HG02642 (cell line): Measurements from ENCODE around the gene DNMT3A.
A peak's percentile ranks its signal among the peaks of the same experiment; 100 is the strongest.

Experiments used
- ATAC-seq: cut with Tn5 transposase; IDR thresholded peaks from one replicate; pipeline ENCODE4 v1.9.1; 2021; ENCODE audit warnings: mild to moderate bottlenecking; ENCODE audit not compliant: unreplicated experiment, poor library complexity

DNMT3A gene

DNA sequence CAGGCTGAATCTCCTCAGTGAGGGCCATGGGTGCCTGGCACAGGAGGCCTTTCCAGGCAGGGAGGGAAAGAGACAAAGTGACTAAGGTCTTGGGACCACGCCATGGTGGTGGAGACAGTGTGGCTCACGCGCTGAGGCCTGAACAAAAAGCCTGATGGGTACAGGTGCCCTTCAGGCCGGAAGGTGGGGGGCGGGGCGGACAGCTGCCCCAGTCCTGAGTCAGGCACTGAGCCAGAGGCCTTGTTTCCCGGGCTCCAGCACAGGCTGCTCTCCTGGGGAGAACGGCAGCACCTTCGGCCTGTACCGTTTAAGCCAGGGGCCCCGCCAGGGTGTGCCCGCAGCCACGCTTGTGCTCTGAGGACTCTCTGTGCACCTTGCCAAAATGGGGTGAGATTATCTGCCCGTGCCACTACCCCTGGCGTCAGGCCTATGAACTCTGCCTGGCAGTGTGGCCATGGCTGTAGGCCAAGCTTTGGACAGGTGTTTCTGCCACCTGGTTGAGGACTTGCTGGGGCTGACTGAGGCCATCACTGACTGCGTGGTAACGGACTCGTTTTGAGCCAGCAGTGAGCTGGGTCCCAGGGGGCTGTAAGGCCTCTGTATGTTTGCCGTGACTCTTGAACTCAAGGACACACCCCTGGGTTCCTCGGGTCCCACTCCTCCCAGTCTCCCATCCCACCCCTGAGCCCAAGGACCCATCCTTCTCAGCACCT is 31.7 kb upstream of the DNMT3A start:
- ATAC-seq, result no peak

DNA sequence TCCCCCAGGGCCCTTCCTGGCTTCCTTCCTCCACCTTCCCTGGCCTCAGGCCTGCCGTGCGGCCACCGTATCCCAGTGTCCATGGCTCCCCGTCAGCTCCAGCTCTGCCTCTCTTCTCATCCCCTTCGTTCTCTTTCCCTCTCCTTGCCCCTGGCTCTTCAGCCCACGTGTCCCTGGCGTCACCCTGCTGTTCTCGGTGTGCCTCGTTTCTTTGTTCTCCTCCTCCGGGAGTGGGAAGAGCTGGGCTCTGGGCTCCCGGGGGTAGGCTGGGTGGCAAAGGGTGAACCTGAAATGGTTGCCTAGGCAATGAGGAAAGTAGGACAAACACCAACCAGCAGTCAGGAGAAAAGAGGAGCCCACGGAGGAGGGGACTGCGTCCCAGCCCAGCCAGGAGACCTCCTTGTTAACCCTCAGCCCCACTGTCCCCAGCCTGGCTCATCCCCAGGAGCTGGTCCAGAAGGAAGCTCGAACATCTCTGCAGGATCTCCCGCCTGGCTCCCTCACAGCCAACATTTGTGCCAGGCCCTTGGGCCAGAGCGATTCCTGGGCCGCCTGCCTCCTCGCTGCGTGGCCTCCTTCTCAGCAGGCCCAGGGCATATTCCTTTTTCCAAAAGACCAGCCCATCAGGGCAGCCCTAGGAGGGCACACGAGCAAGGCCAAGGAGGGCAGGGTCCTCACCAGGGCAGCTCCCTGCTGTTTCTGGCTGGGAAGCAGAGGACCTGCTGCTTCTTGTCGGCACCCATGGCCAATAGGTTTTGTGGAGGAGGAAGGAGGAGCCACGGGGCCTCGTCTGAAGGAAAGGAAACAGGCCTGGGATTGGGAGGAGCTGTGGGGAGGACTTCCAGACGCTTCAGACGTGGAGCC is 30.9 kb upstream of the DNMT3A start:
- no peak for ATAC-seq

DNA sequence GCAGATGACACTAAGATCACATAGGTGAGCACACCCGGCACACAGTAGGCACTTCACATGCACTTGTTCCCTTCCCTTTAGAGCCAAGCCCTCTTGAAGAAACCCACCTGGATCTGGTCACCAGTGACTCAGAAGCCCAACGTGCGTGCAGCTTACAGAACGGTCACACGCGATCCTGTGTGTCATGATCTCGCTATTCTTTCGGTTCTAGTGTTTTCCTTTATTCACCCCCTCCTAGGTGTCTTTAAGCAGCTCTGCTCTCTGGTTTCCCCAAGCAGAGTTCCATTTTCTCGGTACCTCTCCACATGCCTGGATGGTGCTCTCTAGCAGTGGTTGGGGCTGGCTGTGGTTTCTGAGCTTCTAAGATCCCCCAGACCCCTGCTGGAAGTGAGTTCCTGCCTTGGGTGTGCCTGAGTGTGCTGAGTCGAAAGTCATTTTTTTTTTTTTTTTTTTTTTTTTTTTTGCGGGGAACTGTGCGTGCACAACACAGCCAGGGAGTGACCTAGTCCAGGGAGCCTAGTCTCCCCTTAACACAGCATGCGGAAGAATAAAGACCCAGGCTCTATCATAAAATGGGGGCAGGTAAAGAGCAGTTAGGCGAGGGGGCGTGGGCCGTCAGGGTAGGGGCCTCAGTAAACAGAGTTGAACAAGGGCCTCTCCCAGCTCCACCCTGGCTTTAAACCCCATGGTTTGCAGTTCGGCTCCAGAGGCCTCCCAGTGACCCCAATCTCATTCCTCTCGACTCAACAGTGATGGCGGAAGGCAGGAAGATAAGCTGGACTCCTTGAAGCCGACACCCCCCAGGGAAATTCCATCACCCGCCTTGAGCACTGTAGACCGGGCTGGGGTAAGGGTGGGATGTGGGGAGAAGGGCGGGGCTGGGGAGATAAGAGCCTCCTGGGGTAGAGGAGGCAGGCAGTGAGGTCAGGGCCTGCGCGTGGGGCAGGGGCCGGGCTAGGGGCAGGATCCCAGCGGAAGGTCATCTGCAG is 29.8 kb upstream of the DNMT3A start:
- ATAC-seq, result no peak

DNA sequence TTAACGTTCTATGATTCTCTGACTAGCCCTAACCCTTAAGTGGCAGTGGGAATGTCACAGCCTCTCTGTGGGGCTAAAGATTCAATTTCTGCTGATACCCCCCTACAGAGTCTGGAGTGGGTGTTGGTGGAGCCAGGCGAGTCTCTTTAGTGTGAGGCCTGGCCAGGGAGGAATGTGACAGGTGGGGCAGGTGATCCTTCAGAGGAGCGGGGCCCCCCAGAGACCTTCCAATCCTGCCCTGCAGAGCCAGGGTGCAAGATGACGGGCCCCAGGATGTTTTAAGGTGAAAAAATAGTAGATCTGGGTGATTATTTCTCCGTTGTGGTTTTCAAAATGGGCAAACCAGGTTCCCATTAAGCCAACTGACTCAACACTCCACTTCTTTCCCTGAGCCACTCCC is 28.2 kb upstream of the DNMT3A start:
- no peak for ATAC-seq

DNA sequence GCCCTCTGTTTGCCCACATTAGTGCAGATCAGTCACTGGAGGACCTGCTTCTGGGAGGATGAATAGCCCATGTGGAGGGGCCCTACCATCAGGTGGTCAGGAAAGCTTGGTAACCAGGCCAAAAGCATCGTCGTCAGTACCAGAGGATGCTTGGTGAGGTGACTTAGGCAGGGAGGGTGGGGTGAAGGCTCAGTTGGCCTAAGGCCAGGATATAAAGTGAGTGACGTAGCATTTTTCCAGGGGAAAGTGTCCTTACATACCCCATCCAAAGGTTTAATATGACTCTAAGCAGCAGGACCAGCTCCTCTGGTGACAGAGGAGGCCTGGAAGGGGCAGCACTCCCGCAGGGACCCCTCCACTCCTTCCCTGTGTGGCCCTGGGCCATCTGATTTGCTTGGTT is 27.7 kb upstream of the DNMT3A start:
- no peak for ATAC-seq

DNA sequence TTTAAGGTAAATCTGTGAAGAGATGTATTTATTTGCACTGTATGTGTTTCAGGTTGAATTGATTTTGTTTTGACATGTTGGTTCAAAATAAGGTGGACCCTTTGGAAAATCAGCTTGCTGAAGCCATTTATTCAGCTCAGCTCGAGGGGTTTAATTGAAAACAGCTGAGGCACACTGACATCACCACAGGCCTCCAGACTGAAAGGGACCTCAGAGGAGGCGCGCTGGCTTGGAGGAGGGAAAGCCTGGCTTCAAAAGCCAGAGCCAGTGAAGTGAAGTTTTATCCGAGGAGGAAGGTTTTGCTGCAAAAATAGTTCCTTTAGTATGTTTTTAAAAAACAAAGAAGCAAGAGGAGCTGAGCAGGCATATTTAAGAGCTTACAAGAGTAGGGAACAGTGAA is 26.9 kb upstream of the DNMT3A start:
- no peak for ATAC-seq

DNA sequence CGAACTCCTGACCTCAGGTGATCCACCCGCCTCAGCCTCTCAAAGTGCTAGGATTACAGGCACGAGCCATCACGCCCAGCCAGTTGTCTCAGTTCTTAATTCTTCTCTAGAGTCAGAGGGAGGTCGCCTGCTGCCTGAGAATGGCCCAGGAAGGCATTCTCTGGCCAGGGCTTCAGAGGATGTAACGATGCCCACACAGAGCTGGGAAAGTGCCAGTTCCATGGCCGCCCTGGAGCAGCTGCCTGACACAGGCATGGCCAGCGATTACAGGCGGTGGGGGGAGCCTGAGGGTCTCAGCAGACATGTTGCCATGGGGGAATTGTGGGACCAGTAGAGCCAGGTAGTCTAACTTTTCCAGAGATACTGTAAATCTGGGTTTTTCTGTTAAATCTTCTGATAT is 25.6 kb upstream of the DNMT3A start:
- no peak for ATAC-seq

DNA sequence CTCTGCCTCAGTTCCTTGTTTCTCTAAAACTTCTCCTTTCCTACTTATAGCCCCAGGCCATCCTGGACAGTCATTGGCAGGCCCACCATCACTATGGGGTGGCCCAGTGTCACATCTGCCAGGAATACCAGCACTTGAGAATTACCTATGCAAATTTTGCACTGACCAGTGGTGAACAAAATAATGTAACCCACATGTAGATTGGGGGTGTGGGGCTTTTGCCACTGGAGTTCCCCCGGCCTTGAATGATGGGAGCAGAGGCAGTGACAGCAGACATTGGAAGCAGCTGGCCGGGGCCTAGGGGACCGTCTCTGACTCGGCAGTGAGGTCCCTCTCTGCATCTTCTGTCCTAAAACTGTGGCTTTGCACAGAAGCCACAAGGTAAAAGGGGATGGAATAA is 24.9 kb upstream of the DNMT3A start:
- ATAC-seq, result no peak

DNA sequence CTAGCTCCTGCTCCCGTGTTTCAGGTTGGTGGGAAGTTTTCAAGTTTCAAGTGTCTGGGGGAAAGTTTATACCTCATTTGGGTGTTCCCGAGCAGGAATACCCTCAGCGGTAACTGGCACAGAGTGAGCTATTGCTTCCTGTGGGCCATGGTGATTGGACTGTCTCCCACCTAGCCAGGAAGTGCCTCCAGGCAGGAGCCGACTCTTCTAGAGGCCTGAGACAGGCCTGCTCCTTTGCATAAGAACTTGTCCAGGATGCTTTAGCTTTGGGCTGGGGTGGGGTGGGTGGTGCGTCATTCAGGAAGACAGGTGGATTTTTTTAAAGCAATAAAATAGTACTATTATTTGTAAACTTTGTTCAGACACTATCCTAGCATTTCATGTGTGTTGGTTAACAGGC is 23.5 kb upstream of the DNMT3A start:
- ATAC-seq, result no peak

DNA sequence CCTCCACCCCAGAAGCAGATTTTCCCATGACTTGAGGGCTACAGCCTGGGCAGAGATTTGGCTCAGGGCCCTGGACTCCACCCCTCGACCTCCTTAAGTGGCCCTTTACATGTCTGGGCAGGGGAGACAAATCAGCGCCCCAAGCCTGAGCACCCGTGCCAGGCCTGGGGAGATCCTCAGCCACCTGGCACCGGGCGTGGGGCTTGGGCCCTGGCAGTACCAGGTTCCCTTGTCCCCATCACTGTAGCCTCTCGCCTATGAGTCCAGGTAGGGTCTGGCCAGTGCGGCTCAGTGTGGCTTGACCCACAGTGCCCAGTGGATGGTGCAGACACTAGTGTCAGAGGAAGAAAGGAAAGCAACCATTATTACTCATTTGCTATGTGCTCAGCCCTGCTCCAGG is 22.0 kb upstream of the DNMT3A start:
- no peak for ATAC-seq

DNA sequence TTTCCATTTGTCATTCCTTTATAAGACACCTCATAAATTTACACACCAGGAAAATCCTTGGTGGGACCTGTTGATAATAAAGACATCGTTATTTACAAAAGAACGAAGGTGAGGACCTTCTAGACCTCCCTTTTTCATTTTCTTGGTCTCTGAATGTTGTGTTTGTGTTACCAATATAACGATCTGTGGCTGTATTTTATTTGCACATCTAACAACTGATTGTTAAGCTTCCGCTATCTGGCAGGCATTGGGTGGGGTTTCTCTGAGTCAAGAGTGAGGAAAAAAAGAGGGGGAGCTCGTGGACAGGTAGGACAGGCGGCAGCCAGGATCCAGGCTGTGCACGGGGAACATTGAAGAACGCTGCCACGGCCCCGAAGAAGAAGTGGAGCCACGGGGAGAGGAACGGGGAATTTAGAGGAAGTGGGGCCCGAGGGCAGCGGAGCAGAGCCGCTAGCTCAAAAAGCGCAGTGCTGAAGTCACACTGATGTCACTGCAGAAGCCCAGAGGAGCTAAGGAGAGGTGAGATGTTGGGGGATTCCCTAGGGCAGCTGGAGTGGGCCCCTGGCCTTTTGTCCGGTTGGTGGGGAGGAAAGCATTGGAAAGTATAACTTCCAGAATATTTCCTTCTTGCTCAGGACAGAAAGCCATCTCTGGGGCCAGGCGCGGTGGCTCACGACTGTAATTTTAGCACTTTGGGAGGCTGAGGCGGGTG is 20.9 kb upstream of the DNMT3A start:
- ATAC-seq, result peak; percentile 64

DNA sequence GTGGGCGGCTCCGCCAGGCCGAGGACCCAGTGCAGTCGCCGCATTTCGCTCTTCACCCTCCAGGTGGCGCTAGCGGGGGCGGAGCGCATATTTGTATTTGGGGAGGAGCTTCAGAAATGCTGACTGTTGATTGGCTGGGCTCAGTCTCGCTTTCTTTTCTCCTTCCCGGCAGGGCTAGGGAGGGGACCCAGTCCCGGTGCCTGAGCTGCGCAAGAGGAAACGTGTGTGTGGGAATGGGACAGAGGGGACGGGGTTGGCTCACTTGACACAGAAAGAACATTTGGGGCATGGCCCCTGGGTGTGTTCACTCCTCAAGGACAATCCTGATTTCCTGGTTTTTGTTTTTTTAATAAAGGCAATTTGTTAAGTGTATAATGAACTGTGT is 20.3 kb upstream of the DNMT3A start:
- peak; percentile 84 for ATAC-seq

DNA sequence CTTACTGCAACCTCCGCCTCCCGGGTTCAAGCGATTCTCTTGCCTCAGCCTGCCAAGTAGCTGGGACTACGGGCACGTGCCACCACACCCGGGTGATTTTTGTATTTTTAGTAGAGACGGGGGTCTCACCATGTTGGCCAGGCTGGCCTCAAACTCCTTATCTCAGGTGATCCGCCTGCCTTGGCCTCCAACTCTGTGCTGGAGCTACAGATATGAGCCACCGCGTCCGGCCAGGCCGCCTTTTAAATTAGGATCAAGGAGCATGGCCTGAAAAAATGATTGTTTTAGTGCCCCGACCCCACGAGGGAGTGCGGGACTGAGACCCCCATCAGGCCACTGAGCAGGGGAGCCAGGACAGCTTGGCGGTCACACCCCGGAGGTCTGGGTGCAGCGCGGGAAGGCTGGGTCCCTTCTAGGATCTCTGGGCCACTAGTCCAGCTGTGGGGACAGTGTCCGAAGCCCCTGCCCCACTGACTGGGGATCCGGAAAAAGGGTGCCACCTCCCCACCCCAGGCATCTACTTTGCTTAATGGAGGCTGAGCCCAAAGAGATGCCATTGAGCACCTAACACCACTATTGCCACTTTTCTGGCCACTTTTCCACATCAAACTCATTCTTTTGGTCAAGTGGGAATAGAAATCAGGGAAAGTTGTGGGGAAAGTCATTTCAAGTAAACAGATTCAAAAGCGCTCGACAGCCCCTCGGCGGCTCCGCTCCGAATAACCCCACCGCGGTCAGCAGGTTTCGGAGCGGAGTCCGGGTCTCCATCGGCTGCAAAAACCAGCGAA is 19.7 kb upstream of the DNMT3A start:
- ATAC-seq, result no peak

DNA sequence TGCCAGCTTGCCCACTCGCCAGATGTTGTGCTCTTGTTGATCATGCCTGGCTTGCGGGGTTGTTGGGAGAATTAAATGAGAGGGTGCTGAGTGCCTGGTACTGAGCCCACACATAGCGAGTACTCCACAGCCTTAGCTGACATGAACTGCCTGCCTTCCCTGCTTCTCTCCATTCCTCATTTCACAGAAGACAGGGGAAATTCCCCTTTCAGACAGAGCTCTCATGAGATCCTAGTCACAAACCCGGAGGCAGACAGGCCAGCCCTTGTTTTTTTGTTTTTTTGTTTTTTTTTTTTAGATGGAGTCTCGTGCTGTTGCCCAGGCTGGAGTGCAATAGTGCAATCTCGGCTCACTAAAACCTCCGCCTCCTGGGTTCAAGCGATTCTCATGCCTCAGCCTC is 17.1 kb upstream of the DNMT3A start:
- no peak for ATAC-seq

DNA sequence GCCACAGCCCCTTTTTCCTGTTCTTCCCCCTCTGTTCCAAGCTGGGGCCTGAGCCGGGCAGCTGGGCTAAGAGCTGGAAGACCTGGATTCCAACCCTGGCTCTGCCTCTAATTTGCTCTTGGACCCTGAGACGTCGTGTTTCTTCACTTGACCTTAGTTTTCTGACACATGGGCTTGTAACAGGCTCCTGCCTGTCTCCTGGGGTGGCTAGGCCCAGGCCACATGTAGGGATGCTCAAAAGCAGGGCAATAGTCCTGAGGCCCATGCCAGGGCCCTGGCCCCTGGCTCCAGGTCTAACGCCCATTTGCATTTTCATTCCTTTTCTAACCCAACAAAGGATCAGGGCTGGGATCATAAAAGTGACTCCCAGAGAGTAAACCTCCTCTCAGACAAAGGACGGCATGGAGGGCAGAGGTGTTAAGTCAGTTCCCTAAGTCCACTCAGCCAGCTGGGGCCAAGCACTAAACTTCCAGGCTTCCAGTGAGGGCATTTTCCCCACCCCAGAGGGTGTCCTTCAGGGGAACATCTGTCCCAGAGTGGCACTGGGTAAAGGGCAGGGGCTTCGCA is 16.6 kb upstream of the DNMT3A start:
- no peak for ATAC-seq

DNA sequence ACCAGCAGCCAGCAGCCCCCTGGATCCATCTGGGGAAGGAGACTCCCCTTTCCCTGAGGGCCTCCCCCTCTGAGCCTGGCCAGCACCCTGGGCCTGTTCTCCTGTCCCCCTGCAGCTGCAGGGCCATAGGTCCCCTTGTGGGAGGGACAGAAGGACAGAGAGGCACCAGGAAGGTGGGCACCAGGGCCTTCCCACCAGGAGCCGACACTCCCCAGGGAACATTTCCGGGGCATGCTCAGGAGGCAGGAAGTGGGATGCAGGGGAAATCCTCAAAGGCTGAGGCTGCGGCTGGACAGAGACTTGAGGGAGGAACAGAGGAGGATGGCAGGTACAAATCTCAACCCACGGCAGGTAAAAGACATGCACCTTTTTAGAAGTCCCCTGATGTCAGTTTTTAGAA is 14.4 kb upstream of the DNMT3A start:
- ATAC-seq, result no peak

DNA sequence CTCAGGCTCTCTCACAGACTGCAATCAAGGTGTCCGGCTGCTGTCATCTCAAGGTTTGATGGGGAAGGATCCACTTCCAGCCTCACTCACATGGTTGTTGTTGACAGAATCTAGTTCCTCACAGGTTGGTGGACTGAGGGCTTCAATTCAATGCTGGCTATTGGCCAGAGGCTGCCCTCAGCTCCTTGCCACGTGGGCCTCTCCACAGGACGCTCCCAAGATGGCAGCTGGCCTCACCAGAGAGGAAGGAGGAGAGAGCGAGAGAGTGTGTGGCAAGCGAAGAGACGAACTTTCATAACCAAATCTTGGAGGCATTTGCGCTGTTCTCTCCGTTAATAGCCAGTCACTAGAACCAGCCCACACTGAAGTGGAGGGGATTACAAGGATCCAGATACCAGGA is 13.5 kb upstream of the DNMT3A start:
- no peak for ATAC-seq

DNA sequence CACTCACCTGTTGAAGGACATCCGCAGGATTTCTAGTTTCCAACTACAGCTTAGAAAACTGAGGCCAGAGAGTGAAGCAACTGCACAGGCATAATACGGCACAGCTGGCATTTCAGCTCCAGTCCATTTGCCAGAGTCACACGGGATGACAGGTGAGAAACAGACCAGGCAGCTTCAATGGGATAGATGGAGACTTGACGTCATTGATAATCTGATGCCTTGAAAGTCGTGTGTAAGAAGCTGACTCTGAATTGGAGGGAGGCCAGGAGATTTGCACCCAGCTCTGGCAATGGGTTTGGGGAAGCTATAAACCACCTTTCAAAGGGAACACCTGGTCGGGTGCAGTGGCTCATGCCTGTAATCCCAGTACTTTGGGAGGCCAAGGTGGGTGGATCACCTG is 12.4 kb upstream of the DNMT3A start:
- ATAC-seq, result no peak

DNA sequence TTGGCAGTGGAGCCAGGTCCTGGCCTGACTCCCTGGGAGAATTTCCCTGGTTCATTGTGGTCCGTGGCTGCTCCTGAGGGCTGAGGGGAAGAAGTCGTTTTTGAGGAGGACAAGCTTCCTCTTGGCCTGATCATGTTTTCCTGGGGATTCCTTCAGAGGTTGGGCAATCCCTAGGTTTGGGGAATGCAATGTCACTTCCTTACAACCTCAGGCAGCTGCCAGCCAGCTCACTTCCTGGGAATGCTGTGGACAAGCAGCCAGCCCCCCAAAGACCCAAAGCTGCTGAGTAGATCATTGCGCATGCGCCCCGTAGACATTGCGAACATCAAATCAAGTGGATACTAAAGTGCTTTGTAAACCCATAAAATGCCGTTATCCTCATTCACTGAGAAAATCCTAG is 7.7 kb upstream of the DNMT3A start:
- ATAC-seq, result no peak
